GM23338 (cell line): ENCODE data around the gene PUS3. TPM values are rescaled to one million over a fixed set of nuclear protein-coding genes. Genes with fewer than 3 reads are reported as not detected.

Experiments
- ATAC-seq: fragments of 200-7000 bp; cut with Tn5 transposase; 3 replicates; pipeline ENCODE4 v1.9.1; 2020
- DNase-seq: peaks from one replicate; pipeline ENCODE4 v3.0.0-alpha.2; 2015; ENCODE audit warnings: low spot score
- H2AFZ ChIP-seq: fragments of 200-600 bp; sonication (generic); 2 replicates; pipeline ENCODE4 v1.8.0; 2016; ENCODE audit warnings: antibody characterized with exemption, mild to moderate bottlenecking, moderate library complexity
- H3F3A ChIP-seq: fragments of 200-600 bp; sonication (generic); replicated peaks from 2 replicates; pipeline ENCODE4 v1.8.0; 2017; ENCODE audit warnings: antibody characterized with exemption, mixed run types, low read depth
- H3K27ac ChIP-seq: fragments of 200-600 bp; sonication (generic); 2 replicates; pipeline ENCODE4 v1.6.1; 2016; ENCODE audit warnings: low read depth
- H3K27me3 ChIP-seq: fragments of 200-600 bp; sonication (generic); 2 replicates; pipeline ENCODE4 v1.8.0; 2016; ENCODE audit warnings: mild to moderate bottlenecking, mixed run types, moderate library complexity; ENCODE audit not compliant: insufficient read depth
- H3K36me3 ChIP-seq: fragments of 200-600 bp; sonication (generic); 2 replicates; pipeline ENCODE4 v1.8.0; 2016; ENCODE audit warnings: mild to moderate bottlenecking; ENCODE audit not compliant: insufficient read depth
- H3K4me1 ChIP-seq: fragments of 200-600 bp; sonication (generic); 2 replicates; pipeline ENCODE4 v1.8.0; 2016; ENCODE audit warnings: mild to moderate bottlenecking, moderate library complexity; ENCODE audit not compliant: insufficient read depth
- H3K4me2 ChIP-seq: fragments of 200-600 bp; sonication (generic); 2 replicates; pipeline ENCODE4 v1.7.1; 2017; ENCODE audit warnings: mixed run types
- H3K4me3 ChIP-seq: fragments of 200-600 bp; sonication (generic); 2 replicates; pipeline ENCODE4 v1.6.1; 2016; ENCODE audit warnings: mixed run types
- H3K79me2 ChIP-seq: fragments of 200-600 bp; sonication (generic); replicated peaks from 2 replicates; pipeline ENCODE4 v1.8.0; 2017; ENCODE audit warnings: mild to moderate bottlenecking; ENCODE audit not compliant: insufficient read depth
- H3K9me2 ChIP-seq: fragments of 200-600 bp; sonication (generic); 2 replicates; pipeline ENCODE4 v1.8.0; 2017; ENCODE audit not compliant: insufficient read depth
- H4K20me1 ChIP-seq: fragments of 200-600 bp; sonication (generic); replicated peaks from 2 replicates; pipeline ENCODE4 v1.8.0; 2017; ENCODE audit warnings: mild to moderate bottlenecking; ENCODE audit not compliant: insufficient read depth
- H3K27ac Mint-ChIP-seq: 2 replicates; pipeline ENCODE4 v1.8.0; 2020; ENCODE audit warnings: inconsistent platforms, mild to moderate bottlenecking, moderate library complexity, mixed read lengths
- H3K27me3 Mint-ChIP-seq: 3 replicates; pipeline ENCODE4 v1.8.0; 2022; ENCODE audit warnings: low read depth, mild to moderate bottlenecking, moderate library complexity, mixed read lengths, inconsistent platforms; ENCODE audit not compliant: insufficient read depth, poor library complexity
- H3K36me3 Mint-ChIP-seq: 3 replicates; pipeline ENCODE4 v1.8.0; 2021; ENCODE audit warnings: low read depth, mild to moderate bottlenecking, inconsistent platforms, moderate library complexity, mixed read lengths
- H3K4me1 Mint-ChIP-seq: 3 replicates; pipeline ENCODE4 v1.8.0; 2020; ENCODE audit warnings: mild to moderate bottlenecking, inconsistent platforms, mixed read lengths
- H3K4me3 Mint-ChIP-seq: 3 replicates; pipeline ENCODE4 v1.8.0; 2021; ENCODE audit warnings: moderate library complexity, mild to moderate bottlenecking, inconsistent platforms, mixed read lengths
- H3K9me3 Mint-ChIP-seq: 3 replicates; pipeline ENCODE4 v1.8.0; 2020; ENCODE audit warnings: moderate library complexity, mild to moderate bottlenecking, inconsistent platforms, mixed read lengths
- CTCF ChIP-seq, 2 experiments: fragments of 200-600 bp in 1 of 2; sonication (generic) in 1 of 2; conservative IDR thresholded peaks; 2 replicates each; pipeline versions ENCODE4 v1.5.1 to v1.6.1; 2016 to 2017; ENCODE audit warnings: antibody characterized with exemption in 2 of 2, low read depth in 2 of 2, mild to moderate bottlenecking in 2 of 2, moderate library complexity in 1 of 2
- JUNB ChIP-seq: IDR thresholded peaks from one replicate; pipeline ENCODE4 v1.6.1; 2016; ENCODE audit warnings: antibody characterized with exemption; ENCODE audit not compliant: unreplicated experiment
- STAT1 ChIP-seq: IDR thresholded peaks from one replicate; pipeline ENCODE4 v1.6.1; 2016; ENCODE audit warnings: antibody characterized with exemption; ENCODE audit not compliant: unreplicated experiment
- ZNF462 ChIP-seq: fragments of 250-450 bp; sonication (Bioruptor Pico); IDR thresholded peaks from 2 replicates; pipeline ENCODE4 v1.5.0; 2020; ENCODE audit warnings: mild to moderate bottlenecking, moderate library complexity
- polyA plus RNA-seq: library from polyadenylated mRNA; unstranded; fragments of >200 nt; fragmentation: Nextera tagmentation; extraction: Ambion mirVana; gene quantifications from 2 replicates; pipeline ENCODE4 v1.2.1, GENCODE V29; 2016
- total RNA-seq: library from RNA; depleted of rRNA; stranded (reverse); fragments of >200 nt; shearing (Covaris generic); gene quantifications from 2 replicates; pipeline ENCODE4 v1.2.3, GENCODE V29; 2014

The PUS3 gene
- total and polyA plus RNA-seq, 2 experiments from 2014 or later, result 15.8 to 24.1 TPM

DNA sequence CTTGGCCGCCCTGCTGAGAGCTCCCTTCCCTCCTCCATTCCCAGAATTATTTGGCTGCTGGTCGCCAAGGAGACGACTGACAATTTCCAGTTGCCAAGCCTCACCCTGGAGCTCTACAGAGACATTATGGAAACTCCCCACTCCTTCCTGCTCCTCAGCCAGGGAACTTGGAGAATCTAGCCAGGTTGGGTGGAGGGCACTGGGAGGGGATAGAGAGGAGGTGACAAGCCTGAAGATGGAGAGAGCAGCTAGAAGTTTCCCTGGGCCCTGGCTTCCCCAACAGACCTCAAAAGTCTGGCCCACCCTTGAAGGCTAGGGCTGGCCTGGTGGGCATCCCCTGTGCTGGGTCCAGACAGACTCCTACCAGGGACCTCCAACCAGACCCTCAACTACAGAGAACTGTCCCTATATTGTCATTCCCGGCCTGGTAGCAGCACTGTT lies 36.1 kb upstream of the PUS3 start:
- Mint-ChIP-seq H3K4me1 (peaks cover 22% of the 10 kb centered on the region), H3K9me3 (no peaks in the 10 kb centered on the region; the same call in 2 of the 3 replicates), H3K4me3 (no peak overlapping the region), H3K36me3 (no peaks in the 10 kb centered on the region), H3K27ac (no peak overlapping the region), H3K27me3 (peaks cover 12% of the 10 kb centered on the region)
- H3K27ac ChIP-seq, result no peak overlapping the region
- H3K4me1 ChIP-seq, result peaks cover 13% of the 10 kb centered on the region
- H2AFZ ChIP-seq, result no peak overlapping the region
- no peaks in the 10 kb centered on the region for H3K9me2 ChIP-seq
- H3K4me2 ChIP-seq, result no peak overlapping the region
- no peaks in the 10 kb centered on the region for H3F3A ChIP-seq
- no peaks in the 10 kb centered on the region for H3K36me3 ChIP-seq
- no peak for TF ChIP-seq CTCF (conservative IDR thresholded peaks at IDR 0.05; ENCODE audit: low read depth in 2 of 2)
- no peak for TF ChIP-seq ZNF462 (CRISPR knock-in tag)
- no peak for TF ChIP-seq JUNB
- ATAC-seq, result no peak
- no peaks in the 10 kb centered on the region for H3K79me2 ChIP-seq
- H3K27me3 ChIP-seq, result no peaks in the 10 kb centered on the region
- no peak overlapping the region for H3K4me3 ChIP-seq
- H4K20me1 ChIP-seq, result no peaks in the 10 kb centered on the region
- no peak for DNase-seq

DNA sequence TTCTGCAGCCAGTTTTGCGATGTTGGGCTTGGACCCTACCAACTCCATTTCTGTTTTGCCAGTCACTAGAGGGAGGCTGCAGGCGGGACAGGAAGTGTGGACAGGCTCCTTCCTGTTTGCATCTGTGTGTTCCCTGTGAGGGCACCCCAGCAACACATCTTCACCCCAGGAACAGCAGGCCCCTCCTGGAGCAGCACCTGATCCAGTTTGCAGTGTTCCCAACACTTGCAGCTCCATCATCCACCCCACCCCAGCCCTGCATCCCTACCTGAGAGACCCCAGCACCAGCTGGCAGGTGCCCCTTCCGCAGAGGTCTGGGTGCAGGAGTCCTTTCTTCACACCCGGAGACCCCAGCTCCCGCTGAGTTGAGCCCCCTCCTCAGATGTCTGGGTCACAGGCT lies 35.4 kb upstream of the PUS3 start:
- Mint-ChIP-seq H3K9me3 (no peaks in the 10 kb centered on the region; the same call in 2 of the 3 replicates), H3K27me3 (peaks cover 11% of the 10 kb centered on the region), H3K4me1 (peaks cover 29% of the 10 kb centered on the region), H3K4me3 (no peak overlapping the region), H3K27ac (no peak overlapping the region), H3K36me3 (no peaks in the 10 kb centered on the region)
- Histone ChIP-seq H3K4me2 (no peak overlapping the region), H3K9me2 (no peaks in the 10 kb centered on the region), H3K4me3 (no peak overlapping the region), H3K27me3 (no peaks in the 10 kb centered on the region), H3K36me3 (no peaks in the 10 kb centered on the region), H2AFZ (peak overlapping the region; percentile 72), H3F3A (no peaks in the 10 kb centered on the region), H3K4me1 (peaks cover 20% of the 10 kb centered on the region), H3K79me2 (no peaks in the 10 kb centered on the region), H4K20me1 (no peaks in the 10 kb centered on the region), H3K27ac (no peak overlapping the region)
- no peak for ATAC-seq
- no peak for DNase-seq
- TF ChIP-seq CTCF (conservative IDR thresholded peaks at IDR 0.05; ENCODE audit: low read depth in 2 of 2) (no peak), STAT1 (no peak)
